Stimulated activated CD8-positive, alpha-beta memory T cell treated with anti-CD3 and anti-CD28 coated beads, Interleukin-7, amount 100 ng/mL, for 48 hours (primary cell): ENCODE results near the gene KCNMA1.
A peak's percentile ranks its signal among the peaks of the same experiment; 100 is the strongest.
"Not testable (repeated sequence)": the region's sequence is repeated elsewhere in the genome, so short reads cannot be mapped to it uniquely, and the experiment has no call there.

ENCODE experiments used
- DNase-seq, 2 donors: peaks; one replicate each; pipeline ENCODE4 v3.0.0-alpha.2; 2020; ENCODE audit warnings: low read depth in 1 of 2; ENCODE audit errors: extremely low read depth in 1 of 2

Gene KCNMA1

GRCh38 chr10:77664696-77665095, 27.1 kb upstream of the KCNMA1 start:
- no peak for DNase-seq

DNA sequence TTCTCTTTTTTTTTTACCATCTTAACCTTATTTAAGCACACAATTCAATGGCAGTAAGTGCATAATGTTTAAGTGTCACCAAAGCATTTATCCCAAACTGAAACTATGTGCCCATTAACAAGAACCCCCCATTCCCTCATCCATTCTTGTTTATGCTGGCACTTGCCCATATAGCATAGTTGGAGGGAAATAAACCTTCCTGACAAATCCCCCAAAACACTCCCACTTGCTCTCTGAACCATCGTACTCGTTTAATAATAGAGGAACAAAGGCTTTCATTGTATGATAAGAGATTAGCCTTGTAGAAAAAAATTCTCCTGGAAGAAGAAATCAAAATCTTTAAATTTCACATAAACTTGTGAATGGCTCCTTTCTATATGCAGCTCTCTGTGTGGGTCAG, 26.4 kb upstream of the KCNMA1 start:
- DNase-seq = no peak

GRCh38 chr10:77661674-77662073, 24.1 kb upstream of the KCNMA1 start:
- no peak for DNase-seq

GRCh38 chr10:77661100-77661499, 23.5 kb upstream of the KCNMA1 start:
- no peak for DNase-seq

DNA sequence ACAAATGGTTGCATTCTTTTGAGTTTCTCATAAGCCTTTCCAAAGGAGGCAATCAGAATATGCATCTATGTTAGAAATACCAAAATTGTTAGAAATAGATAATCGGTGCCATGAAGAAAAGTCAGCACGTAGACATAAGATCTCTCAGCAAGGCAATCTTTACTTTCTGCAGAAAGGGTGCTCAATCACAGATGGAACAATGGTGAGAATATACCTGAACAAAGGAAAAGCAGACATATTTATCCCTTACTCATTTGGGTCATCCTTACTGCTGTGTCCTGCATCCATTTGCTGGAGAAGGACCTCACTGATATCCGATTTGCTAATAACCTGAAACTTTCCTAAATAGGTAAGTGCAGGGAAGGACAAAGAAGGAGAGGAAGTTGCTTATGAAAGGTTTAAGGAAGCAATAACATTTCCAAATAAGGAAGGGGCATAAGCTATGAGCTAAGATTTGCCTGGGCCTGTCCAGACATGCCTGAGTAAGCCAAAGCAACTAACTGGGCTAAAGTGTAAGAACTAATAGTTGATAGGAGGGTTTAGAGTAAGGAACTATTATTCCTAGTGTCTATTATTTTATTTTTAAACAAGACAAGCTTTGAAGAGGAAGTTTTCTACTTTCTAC, 21.6 kb upstream of the KCNMA1 start:
- DNase-seq = not testable (repeated sequence)

DNA sequence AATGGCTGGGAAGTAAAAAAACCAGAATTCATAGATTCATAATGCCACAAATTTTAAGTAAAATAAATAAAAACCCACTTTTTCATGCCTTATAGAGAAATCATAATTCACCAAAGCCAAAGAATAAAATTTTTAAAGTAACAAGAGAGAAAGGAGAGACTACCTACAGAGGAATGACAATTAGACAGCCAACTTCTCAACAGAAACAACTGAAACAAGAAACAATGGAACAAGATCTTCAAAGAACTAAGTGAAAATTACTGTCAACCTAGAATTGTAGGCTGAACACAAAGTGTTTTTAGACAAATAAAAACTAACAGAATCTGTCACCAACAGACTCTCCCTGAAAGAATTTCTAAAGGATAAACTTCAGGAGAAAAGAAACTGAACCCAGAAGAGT, 15.6 kb upstream of the KCNMA1 start:
- DNase-seq = no peak

- DNase-seq = no peak
Observed at GRCh38 chr10:77649333-77650331, 12.0 kb upstream of the KCNMA1 start.

GRCh38 chr10:77648472-77648871, 10.9 kb upstream of the KCNMA1 start:
- DNase-seq = no peak

- no peak for DNase-seq
Observed at GRCh38 chr10:77647543-77648293, 10.1 kb upstream of the KCNMA1 start.

- DNase-seq = no peak
Observed at GRCh38 chr10:77644557-77645243, 7.1 kb upstream of the KCNMA1 start.

- no peak for DNase-seq
Observed at GRCh38 chr10:77643795-77644468, 6.3 kb upstream of the KCNMA1 start.

GRCh38 chr10:77641788-77642397, 4.3 kb upstream of the KCNMA1 start:
- DNase-seq = peak in 1 of 2 donors; percentile 17

DNA sequence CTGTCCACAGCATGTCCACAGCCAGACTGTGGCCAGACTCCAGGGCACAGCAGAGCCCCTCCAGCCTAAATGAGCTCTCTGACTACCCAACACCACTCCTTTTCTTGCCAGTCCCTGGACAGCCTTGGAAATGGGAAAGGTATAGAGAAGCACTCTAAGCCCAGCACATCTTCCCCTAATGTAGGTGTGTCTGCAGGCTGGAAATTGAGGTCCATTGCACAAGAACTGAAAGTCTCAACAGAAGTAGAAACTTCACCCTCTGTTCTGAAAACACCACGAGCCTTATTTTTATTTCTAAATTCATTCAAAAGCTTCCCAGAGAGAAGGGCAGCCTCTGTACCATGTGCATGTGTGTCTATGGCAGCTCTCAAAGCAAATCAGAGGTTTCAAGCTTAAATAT, 3.7 kb upstream of the KCNMA1 start:
- no peak for DNase-seq

- no peak for DNase-seq
Observed at GRCh38 chr10:77640167-77640566, 2.6 kb upstream of the KCNMA1 start.

DNA sequence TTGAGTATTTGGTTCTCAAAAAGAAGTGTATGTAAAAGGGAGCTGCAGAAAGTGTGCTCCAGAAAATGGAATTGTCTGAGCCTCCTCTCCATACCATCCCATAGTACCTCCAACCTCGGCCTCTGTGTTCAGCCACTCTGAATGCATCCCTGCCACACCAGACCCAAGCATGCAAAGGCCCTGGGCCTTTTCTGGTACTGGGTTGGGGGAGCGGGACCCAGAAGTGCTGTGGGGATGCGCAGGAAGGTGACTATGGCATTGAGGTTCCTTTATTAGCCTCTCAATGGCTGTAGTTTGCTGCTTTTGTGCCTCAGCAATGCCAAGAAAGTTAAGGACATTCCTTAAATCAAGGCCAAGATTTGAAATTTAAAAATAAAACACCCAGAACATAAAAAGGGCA, 2.1 kb upstream of the KCNMA1 start:
- no peak for DNase-seq

- DNase-seq = no peak
Observed at GRCh38 chr10:77638321-77639101, 903 bp upstream of the KCNMA1 start.

DNA sequence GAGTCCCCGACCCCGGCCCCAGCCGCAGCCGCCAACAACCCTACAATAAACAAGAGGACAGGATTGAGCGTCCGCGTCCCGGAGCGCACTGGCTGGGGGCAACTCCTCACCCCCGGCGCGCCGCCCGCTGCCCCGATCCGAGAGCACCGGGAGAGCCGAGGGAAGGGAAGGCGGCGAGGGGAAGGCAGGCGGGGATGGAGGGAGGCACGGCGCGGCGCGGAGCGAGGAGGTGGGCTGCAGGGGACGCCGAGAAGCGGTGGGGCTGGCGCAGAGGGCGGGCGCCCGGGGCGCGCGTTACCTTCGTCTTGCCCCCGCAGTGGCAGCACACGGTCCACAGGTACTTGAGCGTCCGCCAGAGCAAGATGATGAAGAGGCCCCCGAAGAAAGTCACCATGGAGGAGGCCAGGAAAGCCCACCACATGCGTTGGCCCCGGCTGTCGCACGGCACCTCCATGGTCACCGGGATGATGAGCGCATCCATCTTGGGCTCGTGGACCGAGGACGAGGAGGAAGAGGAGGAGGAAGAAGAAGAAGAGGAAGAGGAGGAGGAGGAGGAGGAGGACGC, 559 bp downstream of the KCNMA1 start:
- no peak for DNase-seq

DNA sequence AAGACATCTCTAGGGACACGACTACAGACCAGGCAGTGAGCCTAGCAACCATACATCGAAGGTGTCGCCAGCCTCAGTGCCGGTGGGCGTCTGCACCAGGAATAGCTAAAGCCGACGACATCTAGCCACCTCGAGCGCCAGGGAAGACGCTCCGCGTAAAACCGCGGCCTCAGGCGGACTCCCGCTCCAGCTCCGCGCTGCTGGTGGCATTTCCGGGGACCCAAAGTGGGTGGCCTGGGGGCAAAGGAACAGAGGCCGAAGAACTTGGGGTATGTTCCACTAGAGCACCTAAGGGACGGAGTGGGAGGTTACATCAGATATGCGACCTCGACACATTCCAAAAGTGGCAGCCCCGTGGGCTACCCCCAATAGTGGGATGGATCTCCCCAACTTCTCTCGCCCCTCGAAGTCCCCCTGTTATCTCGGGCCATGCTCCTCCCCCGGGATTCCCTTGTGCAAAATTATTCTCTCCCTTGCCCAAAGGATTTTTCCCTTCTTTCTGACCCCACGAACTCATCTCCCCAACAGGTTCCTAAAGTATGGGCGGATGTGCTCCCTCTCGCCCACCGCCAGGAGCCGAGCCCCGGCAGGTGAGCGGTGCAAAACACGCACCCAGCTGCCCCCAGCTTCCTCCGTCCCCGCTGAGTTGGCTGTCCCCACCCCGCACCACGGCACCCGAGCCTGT, 1.2 kb downstream of the KCNMA1 start:
- no peak for DNase-seq
